HL-60 (cell line): ENCODE results near the gene MAGEA2B.
"Not testable (repeated sequence)": the region's sequence is repeated elsewhere in the genome, so short reads cannot be mapped to it uniquely, and the experiment has no call there.

Source experiments
- CTCF ChIP-seq: IDR thresholded peaks from one replicate; pipeline ENCODE4 v1.5.1; 2011; ENCODE audit warnings: low read length, control low read depth, inconsistent platforms; ENCODE audit not compliant: insufficient read depth
- GABPA ChIP-seq: IDR thresholded peaks from 2 replicates; pipeline ENCODE4 v1.6.1; 2012; ENCODE audit warnings: low read depth
- POLR2AphosphoS5 ChIP-seq: IDR thresholded peaks from 2 replicates; pipeline ENCODE4 v1.6.1; 2012; ENCODE audit warnings: low read depth
- SPI1 ChIP-seq: IDR thresholded peaks from 2 replicates; pipeline ENCODE4 v1.6.1; 2012; ENCODE audit warnings: low read depth, mild to moderate bottlenecking, borderline replicate concordance
- TF ChIP-seq, protein P1 (sequence below): IDR thresholded peaks from 2 replicates; pipeline ENCODE4 v1.6.1; 2012; ENCODE audit warnings: low read depth; ENCODE audit not compliant: insufficient replicate concordance

DNA sequence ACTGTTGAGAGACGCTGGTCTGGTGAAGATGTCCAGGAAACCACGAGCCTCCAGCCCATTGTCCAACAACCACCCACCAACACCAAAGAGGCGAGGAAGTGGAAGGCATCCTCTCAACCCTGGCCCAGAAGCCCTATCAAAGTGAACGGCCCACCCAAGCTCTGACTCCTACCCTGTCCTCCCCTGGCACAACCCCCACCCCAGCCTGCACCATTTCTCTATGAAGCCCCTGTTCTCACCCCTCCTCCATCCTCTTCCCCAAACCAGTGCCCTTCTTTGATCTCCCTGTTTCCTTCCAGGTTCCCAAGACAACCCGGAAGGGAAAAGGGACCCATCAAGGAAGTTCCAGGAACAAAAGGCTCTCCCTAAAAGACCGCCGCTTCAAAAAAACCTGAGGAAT lies 45.1 kb downstream of the MAGEA2B start:
- TF ChIP-seq CTCF, POLR2AphosphoS5, GABPA, SPI1: not testable (repeated sequence)
- TF ChIP-seq, protein P1, sequence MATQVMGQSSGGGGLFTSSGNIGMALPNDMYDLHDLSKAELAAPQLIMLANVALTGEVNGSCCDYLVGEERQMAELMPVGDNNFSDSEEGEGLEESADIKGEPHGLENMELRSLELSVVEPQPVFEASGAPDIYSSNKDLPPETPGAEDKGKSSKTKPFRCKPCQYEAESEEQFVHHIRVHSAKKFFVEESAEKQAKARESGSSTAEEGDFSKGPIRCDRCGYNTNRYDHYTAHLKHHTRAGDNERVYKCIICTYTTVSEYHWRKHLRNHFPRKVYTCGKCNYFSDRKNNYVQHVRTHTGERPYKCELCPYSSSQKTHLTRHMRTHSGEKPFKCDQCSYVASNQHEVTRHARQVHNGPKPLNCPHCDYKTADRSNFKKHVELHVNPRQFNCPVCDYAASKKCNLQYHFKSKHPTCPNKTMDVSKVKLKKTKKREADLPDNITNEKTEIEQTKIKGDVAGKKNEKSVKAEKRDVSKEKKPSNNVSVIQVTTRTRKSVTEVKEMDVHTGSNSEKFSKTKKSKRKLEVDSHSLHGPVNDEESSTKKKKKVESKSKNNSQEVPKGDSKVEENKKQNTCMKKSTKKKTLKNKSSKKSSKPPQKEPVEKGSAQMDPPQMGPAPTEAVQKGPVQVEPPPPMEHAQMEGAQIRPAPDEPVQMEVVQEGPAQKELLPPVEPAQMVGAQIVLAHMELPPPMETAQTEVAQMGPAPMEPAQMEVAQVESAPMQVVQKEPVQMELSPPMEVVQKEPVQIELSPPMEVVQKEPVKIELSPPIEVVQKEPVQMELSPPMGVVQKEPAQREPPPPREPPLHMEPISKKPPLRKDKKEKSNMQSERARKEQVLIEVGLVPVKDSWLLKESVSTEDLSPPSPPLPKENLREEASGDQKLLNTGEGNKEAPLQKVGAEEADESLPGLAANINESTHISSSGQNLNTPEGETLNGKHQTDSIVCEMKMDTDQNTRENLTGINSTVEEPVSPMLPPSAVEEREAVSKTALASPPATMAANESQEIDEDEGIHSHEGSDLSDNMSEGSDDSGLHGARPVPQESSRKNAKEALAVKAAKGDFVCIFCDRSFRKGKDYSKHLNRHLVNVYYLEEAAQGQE: not testable (repeated sequence)
